Endothelial cell of umbilical vein (primary cell): ENCODE data around the gene MTA1. TPM values are rescaled to one million over a fixed set of nuclear protein-coding genes. Genes with fewer than 3 reads are reported as not detected.

Experiments used
- BruUV-seq: library from RNA; stranded (reverse); fragments of 400-500 nt; replicated peaks from 2 replicates; lab custom pipeline; 2021; lab: Mats Ljungman, UMichigan
- CTCF ChIA-PET: fragments of 300-600, 350-600 bp; sonication (Branson Sonifier 250); formaldehyde crosslinking; loops from one replicate; lab custom pipeline; 2021; ENCODE audit warnings: antibody characterized with exemption, inconsistent platforms; lab: Charles Lee
- POLR2A ChIA-PET: fragments of 300-600, 350-600 bp; sonication (Branson Sonifier 250); formaldehyde crosslinking; loops from one replicate; lab custom pipeline; 2021; ENCODE audit warnings: antibody characterized with exemption, inconsistent platforms; lab: Charles Lee
- DNase-seq: peaks from one replicate; pipeline ENCODE4 v3.0.0-alpha.2; 2011; ENCODE audit warnings: low read depth, low spot score
- FAIRE-seq: peaks from 2 replicates; lab custom pipeline; 2011; peaks lifted over from hg19 to GRCh38; lab: Jason Lieb, UNC
- H2AFZ ChIP-seq: 2 replicates; pipeline ENCODE4 v1.6.0; 2012; ENCODE audit warnings: low read depth, low read length, control low read depth, inconsistent platforms
- H3K27ac ChIP-seq: 2 replicates; pipeline ENCODE4 v1.5.1; 2011; ENCODE audit warnings: low read depth, mild to moderate bottlenecking, control low read depth, low read length, moderate library complexity; ENCODE audit not compliant: insufficient read depth
- H3K27me3 ChIP-seq, 2 experiments: 2 replicates each; pipeline versions ENCODE4 v1.6.0 to v1.6.1; 2011; ENCODE audit warnings: low read length in 2 of 2, mixed read lengths in 1 of 2; ENCODE audit not compliant: control insufficient read depth in 2 of 2, insufficient read depth in 2 of 2
- H3K36me3 ChIP-seq, 2 experiments: 2 replicates in 1 of 2; 3 replicates in 1 of 2; pipeline ENCODE4 v1.5.1; 2011; ENCODE audit warnings: low read length in 2 of 2, mild to moderate bottlenecking in 1 of 2, moderate library complexity in 1 of 2; ENCODE audit not compliant: control insufficient read depth in 2 of 2, insufficient read depth in 2 of 2; ENCODE audit errors: extremely low read depth in 1 of 2
- H3K4me1 ChIP-seq: 3 replicates; pipeline ENCODE4 v1.5.1; 2011; ENCODE audit warnings: mild to moderate bottlenecking, low read length; ENCODE audit not compliant: control insufficient read depth, insufficient read depth; ENCODE audit errors: extremely low read depth
- H3K4me2 ChIP-seq: 2 replicates; pipeline ENCODE4 v1.6.1; 2011; ENCODE audit warnings: low read length, control low read depth, mixed read lengths; ENCODE audit not compliant: insufficient read depth
- H3K4me3 ChIP-seq, 3 experiments: fragments of 200-600 bp in 1 of 3; sonication (generic), shearing (Covaris generic) in 1 of 3; replicated peaks in 1 of 3; 2 replicates each; pipeline ENCODE4 v1.5.1; 2011 to 2016; ENCODE audit warnings: control low read depth in 3 of 3, low read length in 3 of 3, mild to moderate bottlenecking in 2 of 3, inconsistent platforms in 1 of 3, low read depth in 1 of 3, moderate library complexity in 1 of 3; ENCODE audit not compliant: insufficient read depth in 1 of 3
- H3K79me2 ChIP-seq: 2 replicates; pipeline ENCODE4 v1.6.0; 2012; ENCODE audit warnings: low read length, inconsistent platforms; ENCODE audit not compliant: control insufficient read depth, insufficient read depth
- H3K9ac ChIP-seq: replicated peaks from 2 replicates; pipeline ENCODE3; 2011; ENCODE audit warnings: low read length, control low read depth; ENCODE audit not compliant: insufficient read depth; ENCODE audit errors: extremely low read depth
- H3K9me1 ChIP-seq: replicated peaks from 3 replicates; pipeline ENCODE4 v1.6.0; 2011; ENCODE audit warnings: mild to moderate bottlenecking, low read length; ENCODE audit not compliant: control insufficient read depth, insufficient read depth; ENCODE audit errors: extremely low read depth
- H3K9me3 ChIP-seq: replicated peaks from 2 replicates; pipeline ENCODE4 v1.5.1; 2012; ENCODE audit warnings: low read length, inconsistent platforms; ENCODE audit not compliant: control insufficient read depth, insufficient read depth
- H4K20me1 ChIP-seq: replicated peaks from 2 replicates; pipeline ENCODE3; 2011; ENCODE audit warnings: mild to moderate bottlenecking, low read length; ENCODE audit not compliant: control insufficient read depth, insufficient read depth; ENCODE audit errors: extremely low read depth
- CTCF ChIP-seq, 2 donors: IDR thresholded peaks; 1 replicate in 1 of 2; 2 replicates in 1 of 2; pipeline ENCODE4 v1.5.1; 2011; ENCODE audit warnings: low read length in 2 of 2, mild to moderate bottlenecking in 2 of 2, moderate library complexity in 2 of 2, control low read depth in 1 of 2, inconsistent platforms in 1 of 2, low read depth in 1 of 2; ENCODE audit not compliant: insufficient read depth in 1 of 2; ENCODE audit errors: extremely low read depth in 1 of 2
- EZH2 ChIP-seq: IDR thresholded peaks from 2 replicates; pipeline ENCODE4 v1.6.1; 2012; ENCODE audit warnings: borderline replicate concordance, low read depth, mild to moderate bottlenecking, moderate library complexity, low read length, inconsistent platforms; ENCODE audit not compliant: severe bottlenecking
- FOS ChIP-seq: IDR thresholded peaks from 2 replicates; pipeline ENCODE4 v1.6.1; 2011; ENCODE audit warnings: mild to moderate bottlenecking, low read length, moderate library complexity, borderline replicate concordance; ENCODE audit not compliant: insufficient read depth
- GATA2 ChIP-seq: IDR thresholded peaks from 2 replicates; pipeline ENCODE4 v1.7.0; 2011; ENCODE audit warnings: low read depth, mild to moderate bottlenecking, moderate library complexity, mixed read lengths, low read length; ENCODE audit not compliant: insufficient read length, insufficient read depth
- MAX ChIP-seq: IDR thresholded peaks from 2 replicates; pipeline ENCODE4 v1.6.1; 2011; ENCODE audit not compliant: insufficient read depth, insufficient read length
- MYC ChIP-seq: IDR thresholded peaks from one replicate; pipeline ENCODE4 v1.6.1; 2011; ENCODE audit warnings: mild to moderate bottlenecking, low read depth, low read length
- POLR2AphosphoS5 ChIP-seq: IDR thresholded peaks from 2 replicates; pipeline ENCODE4 v1.6.1; 2012; ENCODE audit warnings: low read depth, mild to moderate bottlenecking, control low read depth, low read length, moderate library complexity; ENCODE audit not compliant: insufficient read depth
- dilution Hi-C: fragments of 300-500 bp; cut with MboI; formaldehyde crosslinking; loops from one replicate; pipeline ENCODE4 v1.15.0; 2019; ENCODE audit warnings: low sequenced_read_pairs; ENCODE audit not compliant: extremely low pct_ligation_motif_present
- intact Hi-C: fragments of 100-400 bp; cut with micrococcal nuclease; formaldehyde crosslinking; loops from one replicate; pipeline ENCODE4 v1.10.0; 2022
- polyA plus RNA-seq, 4 experiments: library from polyadenylated mRNA; depleted of rRNA in 3 of 4; stranded (reverse) in 3 of 4; unstranded in 1 of 4; fragments of >200 nt; gene quantifications; 2 replicates each; pipeline versions ENCODE4 v1.2.1 to v1.2.3, GENCODE V29; 2011 to 2012; ENCODE audit warnings: missing spikeins in 1 of 4
- total RNA-seq: library from RNA; stranded (reverse); gene quantifications from 2 replicates; pipeline ENCODE4 v1.2.3, GENCODE V29; 2021

MTA1 gene
- total and polyA plus RNA-seq, 2 donors (not counting 3 experiments of a cell fraction or from before 2014, with no cell fraction given) = 85.2 to 167 TPM

GRCh38 chr14:105415481-105416428 is 3.9 kb upstream of the MTA1 start:
- no TSS peak for BruUV-seq
- no peak overlapping the region for H3K9ac ChIP-seq
- H3K4me2 ChIP-seq = peak overlapping the region; percentile 21
- TF ChIP-seq EZH2 = no peak
- TF ChIP-seq MAX = no peak
- no peak for TF ChIP-seq MYC
- TF ChIP-seq POLR2AphosphoS5 = no peak
- TF ChIP-seq GATA2 = no peak
- TF ChIP-seq CTCF (IDR thresholded peaks at IDR 0.05; ENCODE audit: extremely low read depth in 1 of 2, insufficient read depth in 1 of 2, low read depth in 1 of 2, low read length in 2 of 2) = no peak
- no peak for TF ChIP-seq FOS
- FAIRE-seq = no peak
- H3K9me1 ChIP-seq = no peaks in the 10 kb centered on the region
- H3K79me2 ChIP-seq = peaks cover 11% of the 10 kb centered on the region
- dilution Hi-C loops = no loop called here
- peak overlapping the region in 2 of 3 experiments; percentile 10 to 44 for H3K4me3 ChIP-seq
- no peaks in the 10 kb centered on the region for H4K20me1 ChIP-seq
- H3K4me1 ChIP-seq = peaks cover 13% of the 10 kb centered on the region
- no peaks in the 10 kb centered on the region for H3K36me3 ChIP-seq
- ChIA-PET POLR2A (interaction anchor here (0.6 kb wide), 2 partner anchors 9 to 1845 kb away, joined by 5 to 7 read pairs; no protein-coding TSS in a partner anchor), CTCF (interaction anchor here (0.9 to 1.2 kb wide), 2 partner anchors 14 to 74 kb away, joined by 3 to 5 read pairs; no protein-coding TSS in a partner anchor)
- H3K27ac ChIP-seq = no peak overlapping the region
- intact Hi-C loops = loop anchor here (2.0 to 10.0 kb wide), 3 partner anchors 15 to 111 kb away; partner anchors contain the start of genes BRF1 and TEX22
- H2AFZ ChIP-seq = peak overlapping the region; percentile 84
- H3K9me3 ChIP-seq = no peaks in the 10 kb centered on the region
- H3K27me3 ChIP-seq = peaks cover under 1 to 1% of the 10 kb centered on the region in 2 experiments
- DNase-seq = no peak
